ENCODE results near the gene ADCY7. TPM values are rescaled to one million over a fixed set of nuclear protein-coding genes. Genes with fewer than 3 reads are reported as not detected.

Gene ADCY7
- total and polyA plus RNA-seq, 10 donors = 9.8 to 158 (median 99.2) TPM

- Histone ChIP-seq H3K36me3 (no peaks in the 10 kb centered on the region), H3K9me3 (no peaks in the 10 kb centered on the region), H3K4me3 (no peak overlapping the region), H3K27ac (no peak overlapping the region), H3K27me3 (replicated peaks in 1 of 7) (no peaks in the 10 kb centered on the region), H3K4me1 (peaks cover 40 to 76% (median 51%) of the 10 kb centered on the region in 6 donors)
- WGBS, 5 donors = 86 to 97% (median 93%) methylated on average over 16 of the region's 16 CpGs
- peak; percentile 70 for DNase-seq
- TF ChIP-seq POLR2AphosphoS5 (IDR thresholded peaks at IDR 0.05) (no peak), CTCF (IDR thresholded peaks at IDR 0.05 in 8 of 11, conservative IDR thresholded peaks at IDR 0.05 in 3 of 11) (no peak), POLR2A (IDR thresholded peaks at IDR 0.05) (no peak)
- intact Hi-C loops (cut with DNase I; ENCODE audit: low total_unique reads) = no loop called here
Measured at GRCh38 chr16:50263060-50263909, 3.1 kb upstream of the ADCY7 start.

GRCh38 chr16:50263940-50264929 is 2.1 kb upstream of the ADCY7 start:
- WGBS, 5 donors = 63 to 73% (median 69%) methylated on average over 7 to 8 of the region's 8 CpGs
- H3K27ac ChIP-seq = no peak overlapping the region
- TF ChIP-seq POLR2A (IDR thresholded peaks at IDR 0.05) (no peak), CTCF (IDR thresholded peaks at IDR 0.05 in 8 of 11, conservative IDR thresholded peaks at IDR 0.05 in 3 of 11) (no peak), POLR2AphosphoS5 (IDR thresholded peaks at IDR 0.05) (no peak)
- no peak overlapping the region for H3K4me3 ChIP-seq
- no peaks in the 10 kb centered on the region for H3K9me3 ChIP-seq
- no peaks in the 10 kb centered on the region for H3K36me3 ChIP-seq
- no peak for DNase-seq
- no peaks in the 10 kb centered on the region for H3K27me3 ChIP-seq (replicated peaks in 1 of 7)
- intact Hi-C loops (cut with DNase I; ENCODE audit: low total_unique reads) = no loop called here
- peaks cover 37 to 77% (median 55%) of the 10 kb centered on the region in 6 donors for H3K4me1 ChIP-seq

- Histone ChIP-seq H3K4me1 (peaks cover 30 to 77% (median 57%) of the 10 kb centered on the region in 6 donors), H3K27me3 (replicated peaks in 1 of 7) (no peaks in the 10 kb centered on the region), H3K4me3 (no peak overlapping the region), H3K9me3 (no peaks in the 10 kb centered on the region), H3K27ac (peak overlapping the region in 4 of 8 donors; percentile 86 to 97 (median 89)), H3K36me3 (no peaks in the 10 kb centered on the region)
- WGBS, 5 donors = 39 to 55% (median 51%) methylated on average over 2 of the region's 2 CpGs
- TF ChIP-seq POLR2AphosphoS5 (IDR thresholded peaks at IDR 0.05) (peak in 1 of 3 donors; percentile 15), CTCF (IDR thresholded peaks at IDR 0.05 in 8 of 11, conservative IDR thresholded peaks at IDR 0.05 in 3 of 11) (peak in 9 of 11 experiments; percentile 12 to 59 (median 40)), POLR2A (IDR thresholded peaks at IDR 0.05) (no peak)
- intact Hi-C loops (cut with DNase I; ENCODE audit: low total_unique reads) = no loop called here
- DNase-seq = peak; percentile 75
Measured at GRCh38 chr16:50265260-50265659, 1.1 kb upstream of the ADCY7 start.
